NCI-H1436 treated with DMSO at 0.1 percent for 48 hours (cell line): Measurements from ENCODE around the gene APBB1IP.
"Not testable (repeated sequence)": the region's sequence is repeated elsewhere in the genome, so short reads cannot be mapped to it uniquely, and the experiment has no call there.

Experiments
- DNase-seq: peaks from one replicate; lab custom pipeline; 2025; lab: John Stamatoyannopoulos, UW

The APBB1IP gene

GRCh38 chr10:26437637-26438461, at the start of gene APBB1IP:
Gene APBB1IP, plus strand, starts transcription at chr10:26438341. Its CDS starts 53,986 bp downstream, at chr10:26492327.
- DNase-seq = no peak

- DNase-seq = no peak
Observed at GRCh38 chr10:26389533-26389932, 48.6 kb upstream of the APBB1IP start.

- no peak for DNase-seq
Observed at GRCh38 chr10:26391701-26392695, 46.1 kb upstream of the APBB1IP start.

GRCh38 chr10:26398353-26398752, 39.8 kb upstream of the APBB1IP start:
- DNase-seq = not testable (repeated sequence)

- DNase-seq = no peak
Observed at GRCh38 chr10:26407406-26407969, 30.7 kb upstream of the APBB1IP start.

- DNase-seq = no peak
Observed at GRCh38 chr10:26408858-26409494, 29.2 kb upstream of the APBB1IP start.

GRCh38 chr10:26410356-26410755, 27.8 kb upstream of the APBB1IP start:
- no peak for DNase-seq

- no peak for DNase-seq
Observed at GRCh38 chr10:26412932-26413331, 25.2 kb upstream of the APBB1IP start.

GRCh38 chr10:26413375-26413774, 24.8 kb upstream of the APBB1IP start:
- DNase-seq = no peak

GRCh38 chr10:26417136-26417535, 21.0 kb upstream of the APBB1IP start:
- no peak for DNase-seq

GRCh38 chr10:26422977-26423376, 15.2 kb upstream of the APBB1IP start:
- DNase-seq = no peak

GRCh38 chr10:26423722-26424121, 14.4 kb upstream of the APBB1IP start:
- no peak for DNase-seq

- no peak for DNase-seq
Observed at GRCh38 chr10:26430641-26431163, 7.4 kb upstream of the APBB1IP start.

- DNase-seq = no peak
Observed at GRCh38 chr10:26432938-26433337, 5.2 kb upstream of the APBB1IP start.

- DNase-seq = no peak
Observed at GRCh38 chr10:26435852-26436251, 2.3 kb upstream of the APBB1IP start.

GRCh38 chr10:26436848-26437247, 1.3 kb upstream of the APBB1IP start:
- DNase-seq = no peak

GRCh38 chr10:26438534-26439341, 597 bp downstream of the APBB1IP start:
- no peak for DNase-seq

GRCh38 chr10:26439406-26440087, 1.4 kb downstream of the APBB1IP start:
- no peak for DNase-seq

- DNase-seq = no peak
Observed at GRCh38 chr10:26440088-26440470, 1.9 kb downstream of the APBB1IP start.
